GM18519 (cell line): ENCODE data around the gene CACNA1C.

Source experiments
- ATAC-seq: cut with Tn5 transposase; IDR thresholded peaks from one replicate; pipeline ENCODE4 v1.9.1; 2021; ENCODE audit warnings: mild to moderate bottlenecking, moderate library complexity; ENCODE audit not compliant: unreplicated experiment, low FRiP score

The CACNA1C gene

GRCh38 chr12:2347844-2348481 lies 295.2 kb downstream of the CACNA1C start:
- ATAC-seq, result no peak

- ATAC-seq, result no peak
Measured at GRCh38 chr12:2348482-2348852, 295.7 kb downstream of the CACNA1C start.

- no peak for ATAC-seq
Measured at GRCh38 chr12:2351161-2351560, 298.4 kb downstream of the CACNA1C start.

GRCh38 chr12:2352203-2352602 lies 299.4 kb downstream of the CACNA1C start:
- ATAC-seq, result no peak

DNA sequence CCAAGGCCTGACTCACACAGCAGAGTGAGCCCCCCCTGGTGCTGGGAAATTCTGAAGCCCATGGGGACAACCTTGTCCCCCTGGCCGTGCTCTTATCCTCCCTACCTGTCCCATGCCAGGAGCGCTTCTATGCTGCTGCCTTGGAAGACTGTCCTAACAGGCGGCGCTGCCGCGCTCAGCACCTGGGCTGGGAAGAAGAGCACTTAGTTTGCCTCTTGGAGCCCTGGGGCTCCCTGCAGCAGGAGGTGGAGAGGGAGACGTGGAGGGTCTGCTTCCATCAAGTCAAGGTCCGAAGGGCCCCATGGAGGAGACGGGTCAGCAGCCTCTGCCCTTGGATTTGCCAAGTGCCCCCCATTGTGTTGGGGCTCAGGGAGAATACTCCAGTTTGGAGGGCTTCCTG lies 300.5 kb downstream of the CACNA1C start:
- no peak for ATAC-seq

DNA sequence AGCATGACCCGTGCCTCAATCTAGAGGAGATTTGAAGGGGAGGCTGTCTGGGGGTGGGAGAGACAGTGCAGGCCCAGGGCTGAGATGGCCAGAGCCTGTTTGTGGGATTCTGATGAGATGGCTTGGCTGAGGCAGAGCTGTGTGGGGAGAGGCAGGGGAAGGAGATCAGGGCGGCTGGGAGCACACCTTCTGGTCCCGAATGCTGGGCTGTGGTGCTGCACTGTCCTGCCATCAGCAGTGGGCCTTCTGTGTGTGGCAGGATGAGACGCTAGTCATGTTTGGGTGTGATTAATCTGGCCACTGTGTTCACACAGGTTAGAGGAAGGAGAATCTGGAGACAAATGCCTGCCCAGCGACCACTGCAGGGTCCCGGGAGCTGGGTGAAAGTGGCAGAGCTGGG lies 300.9 kb downstream of the CACNA1C start:
- ATAC-seq, result no peak

- no peak for ATAC-seq
Measured at GRCh38 chr12:2354151-2354991, 301.6 kb downstream of the CACNA1C start.

DNA sequence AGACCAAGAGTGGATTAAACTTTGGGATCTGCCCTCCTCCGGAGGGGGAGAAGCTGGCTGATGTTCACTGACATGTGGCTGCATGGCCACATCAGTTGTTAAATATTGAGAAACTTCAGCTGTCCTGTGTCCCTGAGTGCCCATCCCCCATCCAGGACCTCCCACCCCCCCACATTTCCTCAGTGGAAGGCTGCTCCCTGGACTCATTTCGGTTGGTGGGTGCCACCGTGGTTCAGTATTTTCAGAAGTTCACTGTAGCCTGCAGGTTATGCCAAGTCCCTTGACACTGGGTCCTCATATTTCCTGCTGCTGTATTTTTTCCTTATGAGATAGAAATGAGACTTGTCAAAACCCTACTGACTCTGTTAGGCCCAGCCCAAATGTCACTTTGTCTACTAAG lies 302.4 kb downstream of the CACNA1C start:
- ATAC-seq, result no peak

- no peak for ATAC-seq
Measured at GRCh38 chr12:2355604-2356003, 302.8 kb downstream of the CACNA1C start.

GRCh38 chr12:2356601-2357125 lies 303.9 kb downstream of the CACNA1C start:
- no peak for ATAC-seq

GRCh38 chr12:2358986-2359658 lies 306.3 kb downstream of the CACNA1C start:
- ATAC-seq, result no peak

- no peak for ATAC-seq
Measured at GRCh38 chr12:2359725-2360629, 307.2 kb downstream of the CACNA1C start.

DNA sequence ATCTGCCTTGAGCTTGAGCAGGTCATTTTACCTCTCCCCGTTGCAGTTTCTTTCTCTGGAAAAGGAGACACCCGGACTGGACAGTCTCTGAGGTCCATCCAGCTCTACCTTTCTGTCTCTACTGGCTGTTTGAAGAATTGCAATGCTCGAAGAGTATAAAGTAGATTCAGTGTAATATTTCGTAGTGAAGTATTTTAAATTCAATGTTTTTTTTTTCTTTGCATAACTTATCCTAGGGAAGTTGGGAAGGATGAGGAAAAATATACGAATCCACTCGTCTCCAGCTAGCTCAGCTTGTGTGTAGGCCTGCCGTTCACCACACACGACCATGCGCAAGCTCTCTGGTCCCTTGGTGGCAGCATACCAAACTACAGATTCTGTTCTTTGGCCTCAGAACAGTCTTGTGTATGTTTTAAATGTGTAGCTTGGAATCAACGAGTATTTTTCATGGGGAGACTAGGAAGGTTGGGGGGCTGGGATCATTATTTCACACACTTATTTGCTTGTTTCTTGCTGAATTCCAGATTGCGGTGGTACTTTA lies 307.9 kb downstream of the CACNA1C start:
- ATAC-seq, result no peak

DNA sequence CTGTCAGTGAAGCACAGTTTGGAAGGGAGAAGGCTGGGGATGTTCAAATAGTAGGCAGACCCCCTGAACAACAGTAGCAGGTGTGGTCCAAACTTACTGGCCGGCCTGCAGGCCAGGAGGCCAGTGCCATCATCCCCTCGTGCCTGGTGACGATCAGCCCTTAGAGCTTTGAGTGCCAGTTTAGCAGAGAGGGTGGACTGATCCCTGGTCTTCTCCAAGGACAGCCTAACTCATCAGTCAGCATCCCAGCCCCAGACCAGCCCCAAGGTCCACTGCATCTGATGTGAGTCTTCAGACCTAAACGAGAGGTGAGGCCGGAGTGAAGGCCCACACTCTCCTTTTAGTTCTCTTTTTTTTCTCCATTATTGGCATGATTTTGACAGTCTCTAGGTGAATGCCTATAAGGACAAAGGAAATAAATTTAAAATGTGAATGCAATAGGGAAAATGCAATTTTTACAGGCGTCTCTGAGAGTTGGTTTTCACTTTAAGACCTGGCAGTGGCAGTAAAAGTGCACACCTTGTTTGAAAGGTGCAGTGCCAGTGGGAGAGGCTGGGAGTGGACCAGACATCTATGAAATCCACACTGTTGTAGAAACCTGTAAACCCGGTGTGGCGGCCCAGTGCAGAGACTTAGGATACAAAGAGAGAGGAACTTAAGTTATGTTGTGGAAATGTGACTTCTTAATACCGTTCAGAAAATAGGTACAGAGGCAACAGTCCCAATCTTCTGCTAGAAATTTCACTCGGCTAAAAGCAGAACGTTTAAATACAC lies 311.2 kb downstream of the CACNA1C start:
- ATAC-seq, result no peak

- ATAC-seq, result no peak
Measured at GRCh38 chr12:2364631-2365051, 311.9 kb downstream of the CACNA1C start.

- ATAC-seq, result no peak
Measured at GRCh38 chr12:2366711-2367110, 313.9 kb downstream of the CACNA1C start.

GRCh38 chr12:2372178-2372577 lies 319.4 kb downstream of the CACNA1C start:
- ATAC-seq, result no peak

- no peak for ATAC-seq
Measured at GRCh38 chr12:2372735-2373134, 319.9 kb downstream of the CACNA1C start.

DNA sequence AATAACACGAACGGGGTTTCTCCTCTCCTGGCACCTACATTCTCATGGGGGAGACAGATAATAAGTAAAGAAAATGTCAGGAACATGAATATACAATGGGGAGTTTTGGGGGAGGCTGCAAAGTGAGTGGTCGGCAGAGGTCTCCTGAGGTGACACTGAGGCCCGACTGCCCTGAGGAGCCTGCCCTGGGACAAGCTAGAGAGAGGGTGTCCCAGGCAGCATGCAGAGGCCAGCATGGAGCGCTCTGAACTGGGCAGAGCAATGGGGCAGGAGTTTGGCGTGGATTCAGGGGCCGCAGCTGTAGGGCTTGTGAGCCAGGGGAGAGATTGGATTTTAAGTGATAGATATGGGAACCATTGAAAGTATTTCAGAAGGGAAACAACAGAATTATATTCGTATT lies 320.5 kb downstream of the CACNA1C start:
- no peak for ATAC-seq
